ENCODE data around the gene BCKDHB.
"Not testable (repeated sequence)": the region's sequence is repeated elsewhere in the genome, so short reads cannot be mapped to it uniquely, and the experiment has no call there.

The BCKDHB gene

DNA sequence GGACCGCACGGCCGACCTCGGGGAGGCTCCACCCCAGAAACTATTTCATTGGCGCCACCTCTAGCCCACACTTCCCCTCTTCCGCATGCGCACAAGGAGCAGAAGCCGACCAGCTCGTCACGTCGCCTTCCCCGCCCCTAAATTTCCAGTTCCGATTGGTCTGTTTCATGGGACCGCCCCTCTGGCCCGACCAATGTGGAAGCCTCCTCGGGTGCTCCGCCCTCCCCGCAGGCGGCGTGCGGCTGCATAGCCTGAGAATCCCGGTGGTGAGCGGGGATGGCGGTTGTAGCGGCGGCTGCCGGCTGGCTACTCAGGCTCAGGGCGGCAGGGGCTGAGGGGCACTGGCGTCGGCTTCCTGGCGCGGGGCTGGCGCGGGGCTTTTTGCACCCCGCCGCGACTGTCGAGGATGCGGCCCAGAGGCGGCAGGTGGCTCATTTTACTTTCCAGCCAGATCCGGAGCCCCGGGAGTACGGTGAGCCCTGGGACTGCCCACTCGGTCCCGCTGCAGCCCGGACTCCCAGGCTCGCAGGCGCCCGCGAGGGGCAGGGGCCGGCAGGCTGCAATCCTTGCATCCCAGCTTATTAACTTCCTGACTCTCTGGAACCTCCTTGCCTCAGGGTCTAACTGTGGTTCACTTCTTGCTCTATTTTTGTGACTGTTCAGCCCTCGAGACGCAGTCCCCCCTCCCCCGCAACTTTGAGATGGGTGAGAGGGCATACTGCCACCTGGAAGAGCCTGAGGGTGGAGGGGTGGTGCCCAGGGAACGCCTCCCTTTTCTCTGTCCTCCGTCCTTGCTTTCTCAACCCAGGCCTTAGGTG lies at the start of gene BCKDHB:
Gene BCKDHB, plus strand, starts transcription at position 254 of the 818 bp plus-strand sequence. Its CDS starts 23 bp downstream, at position 277.
- DNase-seq (ENCODE audit: low read depth): peak; percentile 99
- peak within 1 kb of the TSS; percentile 76 for H3K4me3 ChIP-seq (ENCODE audit: low read depth, low read length)
- TF ChIP-seq, protein P1, sequence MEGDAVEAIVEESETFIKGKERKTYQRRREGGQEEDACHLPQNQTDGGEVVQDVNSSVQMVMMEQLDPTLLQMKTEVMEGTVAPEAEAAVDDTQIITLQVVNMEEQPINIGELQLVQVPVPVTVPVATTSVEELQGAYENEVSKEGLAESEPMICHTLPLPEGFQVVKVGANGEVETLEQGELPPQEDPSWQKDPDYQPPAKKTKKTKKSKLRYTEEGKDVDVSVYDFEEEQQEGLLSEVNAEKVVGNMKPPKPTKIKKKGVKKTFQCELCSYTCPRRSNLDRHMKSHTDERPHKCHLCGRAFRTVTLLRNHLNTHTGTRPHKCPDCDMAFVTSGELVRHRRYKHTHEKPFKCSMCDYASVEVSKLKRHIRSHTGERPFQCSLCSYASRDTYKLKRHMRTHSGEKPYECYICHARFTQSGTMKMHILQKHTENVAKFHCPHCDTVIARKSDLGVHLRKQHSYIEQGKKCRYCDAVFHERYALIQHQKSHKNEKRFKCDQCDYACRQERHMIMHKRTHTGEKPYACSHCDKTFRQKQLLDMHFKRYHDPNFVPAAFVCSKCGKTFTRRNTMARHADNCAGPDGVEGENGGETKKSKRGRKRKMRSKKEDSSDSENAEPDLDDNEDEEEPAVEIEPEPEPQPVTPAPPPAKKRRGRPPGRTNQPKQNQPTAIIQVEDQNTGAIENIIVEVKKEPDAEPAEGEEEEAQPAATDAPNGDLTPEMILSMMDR (conservative IDR thresholded peaks at IDR 0.05; ENCODE audit: low read depth, low read length): no peak

DNA sequence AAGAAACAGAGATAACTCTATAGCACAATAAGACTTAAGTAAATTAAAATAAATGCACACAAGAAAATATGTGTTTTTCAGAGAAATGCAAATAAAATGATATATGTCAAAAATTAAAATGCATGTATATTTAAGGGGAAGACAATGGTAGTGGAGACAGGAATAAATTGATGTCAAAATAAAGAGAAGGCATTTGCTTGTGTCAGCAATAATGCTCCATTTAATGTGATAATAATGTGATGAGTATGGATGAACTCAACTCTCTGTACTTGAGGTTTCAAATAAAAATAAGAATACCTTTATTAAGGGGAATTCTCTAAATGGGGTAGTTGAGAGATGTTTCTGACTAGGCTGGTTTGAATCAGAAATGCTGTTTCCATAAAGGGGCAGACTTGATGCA lies 45.7 kb upstream of the BCKDHB start:
- DNase-seq (ENCODE audit: low read depth): no peak
- no peak overlapping the region for H3K4me3 ChIP-seq (ENCODE audit: low read depth, low read length)
- TF ChIP-seq, protein P1 (conservative IDR thresholded peaks at IDR 0.05; ENCODE audit: low read depth, low read length): no peak

DNA sequence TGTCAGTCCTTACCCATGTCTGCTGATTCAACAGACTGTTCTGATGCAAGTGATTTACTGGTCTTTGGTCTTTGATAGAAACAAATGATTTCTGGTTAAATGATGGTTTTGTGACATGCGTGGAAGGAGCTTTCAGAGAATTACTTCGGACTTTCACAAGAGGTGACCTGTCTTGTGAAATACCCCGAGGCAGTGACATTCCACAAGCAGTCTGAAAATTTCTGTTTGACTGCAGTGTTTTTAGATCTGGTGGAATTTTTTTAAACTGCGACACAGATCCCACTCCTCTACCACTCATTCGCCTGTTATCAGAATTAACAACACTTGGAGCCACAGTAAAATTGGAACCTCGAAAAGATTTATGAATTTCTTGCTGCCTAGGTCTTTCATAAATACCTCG lies 38.3 kb upstream of the BCKDHB start:
- not testable (repeated sequence) for H3K4me3 ChIP-seq (ENCODE audit: low read depth, low read length)

DNA sequence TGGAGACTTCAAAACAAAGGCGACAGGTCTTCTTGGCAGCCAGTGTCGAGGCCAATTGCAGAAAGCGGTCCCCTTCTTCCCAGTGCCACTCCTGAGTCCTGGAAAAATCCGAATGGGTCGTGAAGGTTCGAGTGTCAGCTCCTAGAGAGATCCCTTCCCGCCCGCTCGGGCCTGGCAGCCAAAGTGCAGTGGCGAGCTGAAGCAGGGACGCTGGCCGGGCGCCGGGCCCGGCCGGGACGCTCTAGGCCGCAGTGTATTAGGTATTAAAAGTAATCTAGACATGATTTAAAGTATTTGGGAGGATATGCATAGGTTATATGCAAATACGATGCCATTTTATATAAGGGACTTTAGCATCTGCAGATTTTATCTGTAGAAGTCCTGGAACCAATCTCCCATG lies 36.0 kb upstream of the BCKDHB start:
- H3K4me3 ChIP-seq (ENCODE audit: low read depth, low read length); DNase-seq (ENCODE audit: low read depth): not testable (repeated sequence)

More for the DNA sequence above, 38.3 kb upstream of the BCKDHB start:
- DNase-seq (ENCODE audit: low read depth): not testable (repeated sequence)

DNA sequence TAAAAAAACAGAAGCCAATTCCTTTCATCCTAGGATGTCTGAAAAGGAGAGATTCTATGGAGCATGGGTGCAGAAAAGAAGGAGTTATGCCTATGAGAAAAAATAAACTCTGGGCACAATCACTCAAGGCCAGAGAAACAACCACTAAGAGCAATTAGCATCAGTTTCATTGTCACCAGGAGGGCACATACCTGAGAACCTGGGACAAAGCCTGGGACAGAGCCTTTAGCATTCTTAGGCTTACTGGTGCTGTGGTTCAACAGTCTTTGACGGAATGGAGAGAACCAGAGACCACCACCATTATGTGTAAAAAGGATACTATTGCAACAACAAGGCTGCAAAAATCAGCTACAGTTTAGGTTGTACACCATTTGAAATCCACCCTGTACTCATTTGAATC lies 29.4 kb upstream of the BCKDHB start:
- TF ChIP-seq, protein P1 (conservative IDR thresholded peaks at IDR 0.05; ENCODE audit: low read depth, low read length): no peak
- no peak overlapping the region for H3K4me3 ChIP-seq (ENCODE audit: low read depth, low read length)

DNA sequence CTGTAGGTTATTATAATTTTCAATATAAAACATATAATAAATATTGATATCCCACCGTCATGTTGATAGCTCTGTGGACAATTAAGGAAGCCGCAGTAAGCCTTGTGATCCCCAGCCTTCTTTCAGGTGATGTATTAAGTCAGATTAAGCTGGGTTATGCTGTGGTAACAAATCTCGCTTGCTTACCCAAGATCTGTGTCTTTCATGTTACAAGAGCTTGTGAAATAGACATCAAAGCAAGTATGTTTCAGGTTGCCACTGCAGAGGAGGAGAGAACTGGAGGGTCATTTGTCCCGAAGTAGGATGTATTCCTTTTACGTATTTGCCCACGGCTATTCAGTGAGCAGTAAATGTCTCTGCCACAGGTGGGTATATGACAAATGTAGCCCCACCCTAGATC lies 17.8 kb upstream of the BCKDHB start:
- TF ChIP-seq, protein P1 (conservative IDR thresholded peaks at IDR 0.05; ENCODE audit: low read depth, low read length): no peak
- H3K4me3 ChIP-seq (ENCODE audit: low read depth, low read length): no peak overlapping the region
- DNase-seq (ENCODE audit: low read depth): no peak

More for the DNA sequence above, 29.4 kb upstream of the BCKDHB start:
- no peak for DNase-seq (ENCODE audit: low read depth)

DNA sequence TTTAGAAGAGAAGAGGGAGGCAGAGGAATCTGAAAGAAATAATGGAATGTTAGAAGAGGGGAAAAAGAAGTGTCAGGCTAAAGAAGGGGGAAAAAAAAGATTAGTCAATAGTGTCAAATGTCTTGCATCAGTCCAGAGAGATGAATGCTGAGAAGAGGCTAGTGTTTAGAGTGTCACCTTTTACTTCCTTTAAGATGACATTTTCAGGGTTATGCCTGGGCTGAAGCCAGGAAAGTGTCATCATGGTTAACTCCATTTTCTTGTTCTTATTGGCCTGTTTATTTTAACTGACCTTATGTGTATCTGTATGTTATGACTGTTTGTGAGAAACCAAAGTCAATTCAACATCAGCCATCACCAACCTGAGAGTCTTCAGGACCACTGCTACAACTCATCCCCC lies 15.0 kb upstream of the BCKDHB start:
- TF ChIP-seq, protein P1 (conservative IDR thresholded peaks at IDR 0.05; ENCODE audit: low read depth, low read length): no peak
- no peak for DNase-seq (ENCODE audit: low read depth)

DNA sequence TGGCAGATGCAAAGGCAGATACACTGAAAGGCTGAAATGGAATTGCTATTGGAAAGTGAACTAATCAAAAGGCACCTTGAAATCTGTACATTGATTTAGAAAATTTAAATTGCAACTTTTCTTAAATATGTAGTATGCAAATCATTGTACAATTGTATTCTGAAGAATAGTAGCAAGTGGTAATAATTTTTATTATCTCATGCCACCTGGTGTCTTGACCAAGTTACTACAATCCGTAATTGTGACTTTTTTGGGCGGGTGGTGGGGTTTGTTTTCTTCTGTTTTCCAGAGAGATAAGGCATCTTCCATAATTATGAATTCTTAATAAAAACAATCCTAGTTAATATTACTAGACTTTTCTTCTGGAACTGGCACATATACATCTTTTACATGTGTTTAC lies 12.5 kb upstream of the BCKDHB start:
- TF ChIP-seq, protein P1 (conservative IDR thresholded peaks at IDR 0.05; ENCODE audit: low read depth, low read length): peak; percentile 58
- peak; percentile 52 for DNase-seq (ENCODE audit: low read depth)
- no peak overlapping the region for H3K4me3 ChIP-seq (ENCODE audit: low read depth, low read length)

More for the DNA sequence above, 15.0 kb upstream of the BCKDHB start:
- H3K4me3 ChIP-seq (ENCODE audit: low read depth, low read length): no peak overlapping the region
